Activated naive CD8-positive, alpha-beta T cell treated with anti-CD3 and anti-CD28 coated beads, Interleukin-2, amount 50 U/mL, for 24 hours (primary cell): ENCODE measurements around the gene RTRAF.

ENCODE experiments used
- ATAC-seq: fragments of 150-1000 bp; cut with Tn5 transposase; one replicate; pipeline ENCODE4 v1.10.0; 2021
- DNase-seq: peaks from one replicate; pipeline ENCODE4 v3.0.0; 2021
- H3K27ac Mint-ChIP-seq: one replicate; pipeline ENCODE4 v1.8.0; 2021; ENCODE audit warnings: mild to moderate bottlenecking, mixed read lengths
- H3K27me3 Mint-ChIP-seq: one replicate; pipeline ENCODE4 v1.8.0; 2021; ENCODE audit warnings: mixed read lengths
- H3K36me3 Mint-ChIP-seq: one replicate; pipeline ENCODE4 v1.8.0; 2021; ENCODE audit warnings: low read depth, mixed read lengths
- H3K4me1 Mint-ChIP-seq: one replicate; pipeline ENCODE4 v1.8.0; 2021; ENCODE audit warnings: mixed read lengths
- H3K4me3 Mint-ChIP-seq: one replicate; pipeline ENCODE4 v1.8.0; 2021; ENCODE audit warnings: mild to moderate bottlenecking, moderate library complexity, mixed read lengths
- H3K9me3 Mint-ChIP-seq: one replicate; pipeline ENCODE4 v1.8.0; 2021; ENCODE audit warnings: mixed read lengths

The RTRAF gene

GRCh38 chr14:52043690-52044089 lies 54.3 kb downstream of the RTRAF start:
- Mint-ChIP-seq H3K36me3 (no peaks in the 10 kb centered on the region), H3K27ac (no peak overlapping the region), H3K4me1 (peaks cover 17% of the 10 kb centered on the region), H3K4me3 (no peak overlapping the region), H3K9me3 (no peaks in the 10 kb centered on the region), H3K27me3 (peaks cover 2% of the 10 kb centered on the region)
- peak; percentile 52 for DNase-seq
- no peak for ATAC-seq

- Mint-ChIP-seq H3K4me1 (peaks cover 17% of the 10 kb centered on the region), H3K36me3 (no peaks in the 10 kb centered on the region), H3K27me3 (peaks cover 2% of the 10 kb centered on the region), H3K9me3 (no peaks in the 10 kb centered on the region), H3K4me3 (no peak overlapping the region), H3K27ac (peak overlapping the region; percentile 20)
- peak; percentile 86 for ATAC-seq
- DNase-seq: no peak
Observed at GRCh38 chr14:52044791-52045522, 55.6 kb downstream of the RTRAF start.

GRCh38 chr14:52046376-52046917 lies 57.1 kb downstream of the RTRAF start:
- DNase-seq (no peak), ATAC-seq (no peak)
- Mint-ChIP-seq H3K27ac (peak overlapping the region; percentile 23), H3K36me3 (no peaks in the 10 kb centered on the region), H3K9me3 (no peaks in the 10 kb centered on the region), H3K4me3 (no peak overlapping the region), H3K27me3 (peaks cover 2% of the 10 kb centered on the region), H3K4me1 (peaks cover 17% of the 10 kb centered on the region)

DNA sequence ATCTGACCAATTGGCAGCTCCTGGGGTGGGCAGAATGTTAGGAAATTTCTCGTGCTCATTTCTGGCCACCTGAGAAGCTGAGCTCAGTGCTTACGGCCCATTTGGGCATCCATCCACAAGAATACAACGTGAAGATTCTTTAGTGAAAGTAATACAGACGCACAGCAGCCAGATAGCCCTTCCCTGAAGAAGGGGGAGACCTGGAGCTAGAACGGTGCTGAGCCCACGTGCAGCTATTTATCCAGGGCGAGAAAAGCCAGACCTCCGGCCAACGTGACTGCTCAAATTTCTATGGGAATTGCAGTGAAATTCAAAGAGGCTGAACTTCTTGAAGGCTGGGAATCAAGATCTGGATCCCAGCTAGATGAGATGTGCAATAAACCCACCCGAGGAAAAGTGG lies 58.8 kb downstream of the RTRAF start:
- Mint-ChIP-seq H3K36me3 (no peaks in the 10 kb centered on the region), H3K27ac (no peak overlapping the region), H3K4me1 (peaks cover 17% of the 10 kb centered on the region), H3K9me3 (no peaks in the 10 kb centered on the region), H3K27me3 (peaks cover 2% of the 10 kb centered on the region), H3K4me3 (no peak overlapping the region)
- no peak for DNase-seq
- no peak for ATAC-seq

GRCh38 chr14:52048641-52049204 lies 59.4 kb downstream of the RTRAF start:
- DNase-seq: no peak
- H3K27me3 Mint-ChIP-seq: peaks cover 2% of the 10 kb centered on the region
- H3K27ac Mint-ChIP-seq: no peak overlapping the region
- H3K9me3 Mint-ChIP-seq: no peaks in the 10 kb centered on the region
- H3K36me3 Mint-ChIP-seq: no peaks in the 10 kb centered on the region
- no peak overlapping the region for H3K4me3 Mint-ChIP-seq
- no peak for ATAC-seq
- H3K4me1 Mint-ChIP-seq: peaks cover 16% of the 10 kb centered on the region

DNA sequence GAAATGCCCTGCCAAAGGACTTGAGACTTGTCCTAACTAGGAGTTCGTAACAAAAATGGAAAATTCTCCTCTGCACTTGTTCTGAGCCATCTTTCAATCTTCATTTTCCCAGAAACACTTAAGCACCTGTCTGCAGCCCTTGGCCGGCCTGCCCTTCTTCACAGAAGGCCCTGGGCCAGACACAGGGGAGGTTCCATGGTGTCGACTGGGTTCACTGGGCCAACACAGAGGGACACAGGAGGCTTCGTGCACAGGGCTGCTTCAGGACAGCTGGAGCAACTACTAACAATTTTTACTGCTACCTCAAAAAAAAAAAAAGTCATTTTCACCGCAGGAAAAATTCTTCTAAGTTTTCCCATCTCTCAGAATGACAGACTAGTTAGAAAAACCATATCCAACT lies 59.9 kb downstream of the RTRAF start:
- Mint-ChIP-seq H3K4me3 (no peak overlapping the region), H3K27ac (no peak overlapping the region), H3K4me1 (peaks cover 14% of the 10 kb centered on the region), H3K36me3 (no peaks in the 10 kb centered on the region), H3K27me3 (no peaks in the 10 kb centered on the region), H3K9me3 (no peaks in the 10 kb centered on the region)
- DNase-seq: no peak
- no peak for ATAC-seq

DNA sequence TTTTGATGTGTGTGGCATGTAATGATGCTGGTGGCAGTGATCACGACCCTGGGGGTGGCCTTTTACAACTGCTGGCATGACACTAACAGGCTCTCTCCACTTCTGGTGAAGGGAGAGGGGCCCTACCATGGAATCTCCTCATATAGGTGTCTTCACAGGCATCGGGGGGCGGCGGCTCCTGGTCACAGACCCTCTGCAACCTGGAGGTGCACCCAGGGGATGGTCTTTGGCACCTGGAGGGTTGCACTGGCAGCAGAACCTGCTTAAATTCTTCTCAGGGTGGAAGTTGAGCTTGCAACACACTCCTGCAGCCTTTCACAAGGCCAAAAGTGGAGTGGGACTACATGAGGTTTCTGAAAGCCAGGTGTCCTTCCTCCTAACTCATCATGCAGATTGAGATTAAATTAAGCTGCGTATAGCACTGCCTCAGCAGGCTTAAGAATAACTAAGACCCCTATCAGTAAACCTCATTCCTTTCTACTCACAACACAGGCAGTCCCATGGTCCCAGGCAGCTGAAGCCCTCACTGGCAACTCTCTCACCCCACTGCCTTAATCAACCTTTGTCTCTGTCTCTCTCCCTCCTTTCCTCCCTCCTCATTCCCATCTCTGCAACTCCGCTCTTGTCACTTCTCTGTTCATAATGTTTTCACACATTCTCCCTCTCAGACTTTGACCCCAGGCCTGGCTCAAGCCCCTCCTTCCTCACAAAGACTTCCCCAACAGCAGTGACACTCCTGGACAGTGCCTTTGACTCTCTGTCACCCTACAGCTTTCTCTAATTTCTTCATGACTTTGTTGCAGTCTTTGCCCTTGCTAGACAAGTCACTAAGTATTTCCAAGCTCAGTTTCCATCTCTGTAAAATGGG lies 60.6 kb downstream of the RTRAF start:
- Mint-ChIP-seq H3K27me3 (peaks cover 2% of the 10 kb centered on the region), H3K27ac (no peak overlapping the region), H3K4me3 (no peak overlapping the region), H3K36me3 (no peaks in the 10 kb centered on the region), H3K9me3 (no peaks in the 10 kb centered on the region), H3K4me1 (peaks cover 11% of the 10 kb centered on the region)
- DNase-seq: no peak
- ATAC-seq: no peak

GRCh38 chr14:52051251-52051650 lies 61.9 kb downstream of the RTRAF start:
- Mint-ChIP-seq H3K36me3 (no peaks in the 10 kb centered on the region), H3K27ac (no peak overlapping the region), H3K9me3 (no peaks in the 10 kb centered on the region), H3K4me3 (no peak overlapping the region), H3K27me3 (peaks cover 7% of the 10 kb centered on the region), H3K4me1 (peaks cover 1% of the 10 kb centered on the region)
- DNase-seq (no peak), ATAC-seq (no peak)

GRCh38 chr14:52051871-52052270 lies 62.5 kb downstream of the RTRAF start:
- no peaks in the 10 kb centered on the region for H3K9me3 Mint-ChIP-seq
- no peak overlapping the region for H3K4me3 Mint-ChIP-seq
- H3K27me3 Mint-ChIP-seq: peaks cover 7% of the 10 kb centered on the region
- H3K27ac Mint-ChIP-seq: no peak overlapping the region
- no peaks in the 10 kb centered on the region for H3K4me1 Mint-ChIP-seq
- H3K36me3 Mint-ChIP-seq: no peaks in the 10 kb centered on the region
- ATAC-seq (no peak), DNase-seq (no peak)

DNA sequence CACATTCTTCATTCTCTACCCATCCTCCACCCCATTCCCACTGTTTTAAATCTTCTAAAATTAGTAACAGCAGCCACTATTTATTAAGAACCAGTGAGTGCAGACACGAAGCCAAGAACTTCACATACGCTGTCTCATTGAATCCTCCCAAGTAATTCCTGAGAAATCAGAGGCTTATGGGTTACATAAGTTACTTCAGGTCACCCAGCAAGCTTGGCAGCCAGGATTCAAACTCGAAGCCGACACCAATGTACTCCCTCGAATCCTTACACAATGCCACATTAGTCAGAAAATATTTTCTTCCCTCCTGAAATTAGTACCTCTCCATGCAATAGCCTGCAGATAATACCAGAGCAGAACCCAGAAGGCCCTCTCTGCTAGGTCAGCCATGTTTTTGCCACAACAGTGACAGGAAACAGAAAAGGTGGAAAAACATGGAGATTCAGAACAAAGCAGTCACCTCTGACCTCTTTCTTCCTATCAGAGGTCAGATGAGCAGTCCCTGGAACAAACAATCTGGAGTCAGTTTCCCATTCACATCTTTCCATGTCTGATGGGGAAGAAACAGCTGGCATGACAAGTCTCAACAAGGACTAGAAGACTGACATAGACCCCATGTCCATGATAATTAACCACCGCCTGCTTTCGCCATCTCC lies 63.1 kb downstream of the RTRAF start:
- Mint-ChIP-seq H3K36me3 (no peaks in the 10 kb centered on the region), H3K27me3 (peaks cover 7% of the 10 kb centered on the region), H3K4me3 (no peak overlapping the region), H3K9me3 (no peaks in the 10 kb centered on the region), H3K4me1 (no peaks in the 10 kb centered on the region), H3K27ac (no peak overlapping the region)
- ATAC-seq (no peak), DNase-seq (no peak)

DNA sequence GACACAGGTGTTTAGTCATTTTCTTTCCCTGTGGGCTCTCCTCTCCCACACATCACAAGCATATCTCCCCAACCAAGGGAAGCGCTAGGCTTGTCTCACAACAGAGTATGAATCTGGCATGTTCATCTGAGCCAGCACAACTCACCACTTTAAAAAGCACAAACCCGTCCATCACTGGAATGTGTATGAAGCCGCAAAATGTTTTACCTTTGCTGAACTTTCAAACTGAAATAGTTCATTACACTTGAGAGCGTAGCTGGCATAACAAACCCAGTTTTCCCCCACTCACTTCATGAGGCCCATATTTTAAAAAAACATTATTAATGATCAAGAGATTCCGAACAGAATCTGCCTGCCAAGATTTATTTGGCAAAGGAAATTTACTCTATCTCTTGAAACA lies 63.7 kb downstream of the RTRAF start:
- DNase-seq: no peak
- no peak overlapping the region for H3K27ac Mint-ChIP-seq
- H3K4me1 Mint-ChIP-seq: no peaks in the 10 kb centered on the region
- no peaks in the 10 kb centered on the region for H3K36me3 Mint-ChIP-seq
- H3K27me3 Mint-ChIP-seq: peaks cover 7% of the 10 kb centered on the region
- no peak for ATAC-seq
- no peaks in the 10 kb centered on the region for H3K9me3 Mint-ChIP-seq
- H3K4me3 Mint-ChIP-seq: no peak overlapping the region

DNA sequence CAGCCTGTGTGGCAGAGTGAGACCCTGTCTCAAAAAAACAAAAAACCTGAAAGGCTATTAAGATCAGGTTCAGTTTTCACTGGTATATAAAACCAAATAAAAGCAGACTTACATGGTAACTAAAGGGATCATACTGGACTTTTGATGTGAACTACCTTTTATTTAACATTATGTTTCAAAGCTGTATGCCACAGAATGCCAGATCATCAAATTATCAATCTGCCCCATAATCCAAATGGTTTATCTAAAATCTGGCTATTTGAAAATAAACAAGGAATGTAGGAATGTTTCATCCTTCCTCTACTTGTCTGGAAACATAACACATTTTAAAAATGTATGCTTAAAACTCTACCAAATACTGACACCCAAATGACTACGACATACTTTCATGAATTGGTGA lies 65.3 kb downstream of the RTRAF start:
- H3K4me1 Mint-ChIP-seq: no peaks in the 10 kb centered on the region
- H3K36me3 Mint-ChIP-seq: no peaks in the 10 kb centered on the region
- ATAC-seq: no peak
- H3K9me3 Mint-ChIP-seq: no peaks in the 10 kb centered on the region
- H3K27me3 Mint-ChIP-seq: peaks cover 7% of the 10 kb centered on the region
- no peak overlapping the region for H3K27ac Mint-ChIP-seq
- H3K4me3 Mint-ChIP-seq: no peak overlapping the region
- no peak for DNase-seq

- H3K4me1 Mint-ChIP-seq: no peaks in the 10 kb centered on the region
Observed at GRCh38 chr14:52055167-52055566, 65.8 kb downstream of the RTRAF start.

DNA sequence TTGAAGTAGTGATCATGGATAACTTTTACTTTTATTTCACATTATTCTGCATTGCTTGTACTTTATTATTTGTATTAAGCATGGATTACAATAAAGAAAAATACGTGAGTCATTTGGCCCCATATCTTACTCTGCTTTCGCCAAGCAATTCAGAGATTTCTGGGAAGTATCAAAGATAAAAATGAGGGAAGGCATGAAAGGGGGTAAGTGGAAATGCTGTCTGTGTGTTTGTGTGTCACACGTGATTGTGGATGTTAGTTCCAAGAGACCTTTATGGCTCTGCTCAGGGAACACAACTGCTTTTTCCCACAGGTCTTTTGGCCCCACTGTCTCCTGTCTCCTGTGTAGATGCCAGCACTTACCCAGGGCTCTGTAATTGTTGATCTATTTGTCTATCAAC lies 69.0 kb downstream of the RTRAF start:
- H3K4me3 Mint-ChIP-seq: no peak overlapping the region
- no peaks in the 10 kb centered on the region for H3K9me3 Mint-ChIP-seq
- no peaks in the 10 kb centered on the region for H3K4me1 Mint-ChIP-seq
- H3K27ac Mint-ChIP-seq: no peak overlapping the region
- DNase-seq: no peak
- peaks cover 12% of the 10 kb centered on the region for H3K27me3 Mint-ChIP-seq
- no peak for ATAC-seq
- H3K36me3 Mint-ChIP-seq: no peaks in the 10 kb centered on the region

More at GRCh38 chr14:52055167-52055566, 65.8 kb downstream of the RTRAF start:
- DNase-seq: no peak
- no peaks in the 10 kb centered on the region for H3K36me3 Mint-ChIP-seq
- no peak overlapping the region for H3K4me3 Mint-ChIP-seq
- H3K9me3 Mint-ChIP-seq: no peaks in the 10 kb centered on the region
- H3K27ac Mint-ChIP-seq: no peak overlapping the region
- peaks cover 8% of the 10 kb centered on the region for H3K27me3 Mint-ChIP-seq
- no peak for ATAC-seq
